Measurements from ENCODE around the gene TMEM270. TPM values are rescaled to one million over a fixed set of nuclear protein-coding genes. Genes with fewer than 3 reads are reported as not detected.

Gene TMEM270
- total and polyA plus RNA-seq, 10 of the 15 experiments (the other 5 are each of a cell fraction or from before 2014, with no cell fraction given), result not detected

GRCh38 chr7:73852500-73852899, 8.5 kb upstream of the TMEM270 start:
- in situ Hi-C loops (cut with MboI), result no loop called here
- Histone ChIP-seq H3K4me2 (ENCODE audit: control insufficient read depth, insufficient read depth) (no peak overlapping the region), H3K27me3 (replicated peaks in 1 of 2; ENCODE audit: control insufficient read depth in 2 of 2, insufficient read depth in 2 of 2, low read length in 1 of 2) (0 out of 4 replicates have a peak, but pooled peaks cover 0 to 2% of the 10 kb centered on the region in 2 experiments), H2AFZ (ENCODE audit: control insufficient read depth, low read depth, low read length) (no peak overlapping the region), H3K9ac (ENCODE audit: control insufficient read depth, insufficient read depth, low read length) (no peak overlapping the region), H3K4me3 (no peak overlapping the region), H3K79me2 (ENCODE audit: control insufficient read depth, insufficient read depth, low read length) (no peaks in the 10 kb centered on the region), H3K4me1 (ENCODE audit: control insufficient read depth, insufficient read depth, low read length) (peaks cover 19% of the 10 kb centered on the region), H3K27ac (ENCODE audit: control insufficient read depth, insufficient read depth) (no peak overlapping the region), H4K20me1 (ENCODE audit: control insufficient read depth, insufficient read depth) (no peaks in the 10 kb centered on the region), H3K36me3 (ENCODE audit: control insufficient read depth in 2 of 2, insufficient read depth in 2 of 2, low read length in 1 of 2) (no peaks in the 10 kb centered on the region), H3K9me3 (replicated peaks; ENCODE audit: control insufficient read depth, insufficient read depth, low read length) (no peaks in the 10 kb centered on the region)
- CTCF ChIA-PET, result interaction anchor here (1.2 to 2.8 kb wide), 2 partner anchors 38 to 41 kb away, joined by 4 to 17 read pairs; no protein-coding TSS in a partner anchor
- TF ChIP-seq ZNF592 (IDR thresholded peaks at IDR 0.05), result no peak
- TF ChIP-seq SIN3A (IDR thresholded peaks at IDR 0.05; ENCODE audit: low read depth, low read length), result no peak
- no peak for TF ChIP-seq CREM (IDR thresholded peaks at IDR 0.05; ENCODE audit: low read depth)
- TF ChIP-seq BCLAF1 (IDR thresholded peaks at IDR 0.05), result no peak
- TF ChIP-seq TARDBP (IDR thresholded peaks at IDR 0.05; ENCODE audit: borderline replicate concordance), result no peak
- no peak for TF ChIP-seq NR2C1 (IDR thresholded peaks at IDR 0.05)
- no peak for TF ChIP-seq SRF (IDR thresholded peaks at IDR 0.05; ENCODE audit: low read depth in 2 of 2, low read length in 2 of 2)
- TF ChIP-seq CBX3 (IDR thresholded peaks at IDR 0.05; ENCODE audit: borderline replicate concordance, low read depth), result no peak
- TF ChIP-seq TCF12 (IDR thresholded peaks at IDR 0.05; ENCODE audit: low read depth, low read length), result no peak
- no peak for TF ChIP-seq LARP7 (IDR thresholded peaks at IDR 0.05)
- TF ChIP-seq GATAD2B (conservative IDR thresholded peaks at IDR 0.05; ENCODE audit: low read depth), result no peak
- ATAC-seq (no peak), FAIRE-seq (no peak), DNase-seq (ENCODE audit: low read depth, low spot score) (no peak)
- SMC1A ChIA-PET (ENCODE audit: uncharacterized antibody, unreplicated experiment), result no interaction called here
- 6% methylated on average over 5 of the region's 5 CpGs for WGBS (ENCODE audit: insufficient coverage, insufficient replicate concordance, low lambda C conversion rate, missing lambda C conversion rate)
- intact Hi-C loops (cut with micrococcal nuclease; ENCODE audit: unreplicated experiment), result no loop called here
- RAD21 ChIA-PET (ENCODE audit: unreplicated experiment), result no interaction called here
- POLR2A ChIA-PET, result no interaction called here
- no TSS peak for BruUV-seq (replicated peaks)
